ENCODE measurements around the gene CCDC24. TPM values are rescaled to one million over a fixed set of nuclear protein-coding genes. Genes with fewer than 3 reads are reported as not detected.

CCDC24 gene
- total RNA-seq, 1 experiment from 2014 or later = 11.8 TPM

DNA sequence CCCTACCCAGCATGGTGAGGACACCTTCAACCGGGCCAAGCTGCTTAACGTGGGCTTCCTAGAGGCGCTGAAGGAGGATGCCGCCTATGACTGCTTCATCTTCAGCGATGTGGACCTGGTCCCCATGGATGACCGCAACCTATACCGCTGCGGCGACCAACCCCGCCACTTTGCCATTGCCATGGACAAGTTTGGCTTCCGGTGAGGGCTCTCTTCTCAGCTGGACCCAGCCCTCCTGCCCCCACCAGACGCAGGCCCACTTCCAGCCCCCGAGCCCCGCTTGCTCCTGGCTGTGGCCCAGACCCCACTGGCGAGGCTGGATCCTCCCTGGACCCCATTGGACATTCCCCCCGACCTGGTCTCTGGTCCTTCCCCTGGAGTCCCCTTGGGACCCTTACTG is 6.5 kb upstream of the CCDC24 start:
- Histone ChIP-seq H3K9ac (ENCODE audit: extremely low read depth, insufficient read length, low read length) (no peak overlapping the region), H4K5ac (ENCODE audit: insufficient read length, low read depth, low read length) (no peak overlapping the region), H3K56ac (ENCODE audit: insufficient read length, low read depth, low read length) (no peak overlapping the region), H2AK5ac (ENCODE audit: insufficient read length, low read length) (no peak overlapping the region), H3K27ac (ENCODE audit: insufficient read length, low read depth, low read length) (no peak overlapping the region), H4K91ac (ENCODE audit: insufficient read length, low read depth, low read length) (no peak overlapping the region), H4K20me1 (ENCODE audit: control insufficient read depth, insufficient read depth, insufficient read length) (no peaks in the 10 kb centered on the region), H3K23ac (ENCODE audit: insufficient read length, low read depth, low read length) (no peak overlapping the region), H4K8ac (replicated peaks; ENCODE audit: insufficient read length, low read depth, low read length) (no peak overlapping the region), H3K27me3 (ENCODE audit: insufficient read depth, low read length) (no peaks in the 10 kb centered on the region), H2AFZ (ENCODE audit: low read length) (no peak overlapping the region), H3T11ph (ENCODE audit: low read length) (no peak overlapping the region), H2BK12ac (ENCODE audit: insufficient read length, low read depth, low read length) (no peak overlapping the region), H3K9me3 (ENCODE audit: control insufficient read depth, low read depth, low read length) (no peaks in the 10 kb centered on the region), H2BK15ac (ENCODE audit: low read depth, low read length) (no peak overlapping the region), H3K18ac (ENCODE audit: insufficient read length, low read depth, low read length) (no peak overlapping the region), H2BK20ac (ENCODE audit: low read depth, low read length, poor library complexity, severe bottlenecking) (no peak overlapping the region), H3K14ac (ENCODE audit: insufficient read depth, low read length) (no peak overlapping the region), H3K4me1 (ENCODE audit: insufficient read depth, low read length) (peaks cover 3% of the 10 kb centered on the region; the same call in 1 of the 2 replicates), H2BK5ac (ENCODE audit: insufficient read length, low read length) (no peak overlapping the region), H3K23me2 (ENCODE audit: insufficient read length, low read depth, low read length, poor library complexity, severe bottlenecking) (peaks cover 3% of the 10 kb centered on the region), H3K79me1 (ENCODE audit: insufficient read depth, low read depth, low read length, poor library complexity, severe bottlenecking) (no peaks in the 10 kb centered on the region), H3K4ac (ENCODE audit: low read depth, low read length) (no peak overlapping the region), H2BK120ac (ENCODE audit: low read depth, low read length, poor library complexity, severe bottlenecking) (no peak overlapping the region), H3K4me2 (ENCODE audit: insufficient read depth, insufficient read length, low read length) (no peak overlapping the region), H3K79me2 (ENCODE audit: insufficient read depth, low read length) (no peaks in the 10 kb centered on the region; the same call in 1 of the 2 replicates)
- H3K4me1 Mint-ChIP-seq = peaks cover 9% of the 10 kb centered on the region in 2 experiments
- H3K36me3 Mint-ChIP-seq (ENCODE audit: insufficient read depth in 1 of 3, low read depth in 3 of 3) = peaks cover 15 to 49% (median 47%) of the 10 kb centered on the region in 3 experiments; a peak in 6 of 7 replicates
- no peaks in the 10 kb centered on the region; the same call in none of the 2 replicates for H3K27me3 Mint-ChIP-seq (ENCODE audit: low read depth)
- no peak overlapping the region for H3K4me3 Mint-ChIP-seq
- no peaks in the 10 kb centered on the region; a peak in 1 of 5 replicates for H3K9me3 Mint-ChIP-seq
- no peak overlapping the region for H3K27ac Mint-ChIP-seq
- no peak for DNase-seq
- TF ChIP-seq, protein P1, sequence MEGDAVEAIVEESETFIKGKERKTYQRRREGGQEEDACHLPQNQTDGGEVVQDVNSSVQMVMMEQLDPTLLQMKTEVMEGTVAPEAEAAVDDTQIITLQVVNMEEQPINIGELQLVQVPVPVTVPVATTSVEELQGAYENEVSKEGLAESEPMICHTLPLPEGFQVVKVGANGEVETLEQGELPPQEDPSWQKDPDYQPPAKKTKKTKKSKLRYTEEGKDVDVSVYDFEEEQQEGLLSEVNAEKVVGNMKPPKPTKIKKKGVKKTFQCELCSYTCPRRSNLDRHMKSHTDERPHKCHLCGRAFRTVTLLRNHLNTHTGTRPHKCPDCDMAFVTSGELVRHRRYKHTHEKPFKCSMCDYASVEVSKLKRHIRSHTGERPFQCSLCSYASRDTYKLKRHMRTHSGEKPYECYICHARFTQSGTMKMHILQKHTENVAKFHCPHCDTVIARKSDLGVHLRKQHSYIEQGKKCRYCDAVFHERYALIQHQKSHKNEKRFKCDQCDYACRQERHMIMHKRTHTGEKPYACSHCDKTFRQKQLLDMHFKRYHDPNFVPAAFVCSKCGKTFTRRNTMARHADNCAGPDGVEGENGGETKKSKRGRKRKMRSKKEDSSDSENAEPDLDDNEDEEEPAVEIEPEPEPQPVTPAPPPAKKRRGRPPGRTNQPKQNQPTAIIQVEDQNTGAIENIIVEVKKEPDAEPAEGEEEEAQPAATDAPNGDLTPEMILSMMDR (conservative IDR thresholded peaks at IDR 0.05) = no peak
- WGBS (ENCODE audit: extremely low coverage, insufficient read length, low lambda C conversion rate) = no CpG with 5 or more reads among the region's 16 CpGs

Measured in H9 (cell line).